ENCODE measurements around the gene RHO.

RHO gene

GRCh38 chr3:129554356-129555152, 26.1 kb downstream of the RHO start:
- no peak for DNase-seq (ENCODE audit: low read depth)
- no peak overlapping the region for H3K4me3 ChIP-seq (ENCODE audit: low read depth, low read length)
- TF ChIP-seq CTCF (IDR thresholded peaks at IDR 0.05; ENCODE audit: control insufficient read depth, extremely low read depth, insufficient read depth) = no peak

GRCh38 chr3:129555153-129555550, 26.7 kb downstream of the RHO start:
- no peak overlapping the region for H3K4me3 ChIP-seq (ENCODE audit: low read depth, low read length)
- no peak for TF ChIP-seq CTCF (IDR thresholded peaks at IDR 0.05; ENCODE audit: control insufficient read depth, extremely low read depth, insufficient read depth)
- no peak for DNase-seq (ENCODE audit: low read depth)

- H3K4me3 ChIP-seq (ENCODE audit: low read depth, low read length) = no peak overlapping the region
- no peak for TF ChIP-seq CTCF (IDR thresholded peaks at IDR 0.05; ENCODE audit: control insufficient read depth, extremely low read depth, insufficient read depth)
- DNase-seq (ENCODE audit: low read depth) = no peak
Measured at GRCh38 chr3:129555616-129556357, 27.3 kb downstream of the RHO start.

- TF ChIP-seq CTCF (IDR thresholded peaks at IDR 0.05; ENCODE audit: control insufficient read depth, extremely low read depth, insufficient read depth) = no peak
- H3K4me3 ChIP-seq (ENCODE audit: low read depth, low read length) = no peak overlapping the region
- DNase-seq (ENCODE audit: low read depth) = no peak
Measured at GRCh38 chr3:129556358-129556695, 27.9 kb downstream of the RHO start.

- DNase-seq (ENCODE audit: low read depth) = no peak
- no peak for TF ChIP-seq CTCF (IDR thresholded peaks at IDR 0.05; ENCODE audit: control insufficient read depth, extremely low read depth, insufficient read depth)
- no peak overlapping the region for H3K4me3 ChIP-seq (ENCODE audit: low read depth, low read length)
Measured at GRCh38 chr3:129556890-129557547, 28.6 kb downstream of the RHO start.

- DNase-seq (ENCODE audit: low read depth) = no peak
- no peak overlapping the region for H3K4me3 ChIP-seq (ENCODE audit: low read depth, low read length)
- no peak for TF ChIP-seq CTCF (IDR thresholded peaks at IDR 0.05; ENCODE audit: control insufficient read depth, extremely low read depth, insufficient read depth)
Measured at GRCh38 chr3:129557548-129557894, 29.1 kb downstream of the RHO start.

Data from LNCaP clone FGC (cell line).